Hair follicular keratinocyte (primary cell): Measurements from ENCODE around the gene TUBB2B. TPM values are rescaled to one million over a fixed set of nuclear protein-coding genes. Genes with fewer than 3 reads are reported as not detected.

Source experiments
- total RNA-seq: library from RNA; depleted of rRNA; stranded (reverse); fragments of >200 nt; gene quantifications from 2 replicates; pipeline ENCODE4 v1.2.3, GENCODE V29; 2015

Gene TUBB2B
- 3.0 and 5.9 TPM in 2 replicates for total RNA-seq

GRCh38 chr6:3227363-3228045 lies at the start of gene TUBB2B:
Gene TUBB2B, minus strand, starts transcription at chr6:3227653. Its CDS starts 110 bp downstream, at chr6:3227543.

GRCh38 chr6:3258720-3259490 lies 31.5 kb upstream of the TUBB2B start, which contains the start of gene PSMG4:
Gene PSMG4, plus strand, starts transcription at chr6:3258947. Its CDS starts 76 bp downstream, at chr6:3259023.

Other genes with a start within 250 kb of the TUBB2B start
- gene NQO2, start 227.8 kb downstream of the TUBB2B start, total RNA-seq: 6.6 and 7.2 TPM in 2 replicates
- gene RIPK1, start 159.2 kb downstream of the TUBB2B start, total RNA-seq: 10.5 and 12.2 TPM in 2 replicates
- gene BPHL, start 108.9 kb downstream of the TUBB2B start, total RNA-seq: 18.3 and 23.2 TPM in 2 replicates
- gene TUBB2A, start 70.1 kb downstream of the TUBB2B start, total RNA-seq: 77.9 and 84.6 TPM in 2 replicates
- 24.5 and 26.4 TPM in 2 replicates for gene PSMG4, start 31.3 kb upstream of the TUBB2B start, total RNA-seq
- gene SLC22A23, start 229.4 kb upstream of the TUBB2B start, total RNA-seq: 8.6 and 12.7 TPM in 2 replicates